ENCODE data around the gene GSS. TPM values are rescaled to one million over a fixed set of nuclear protein-coding genes. Genes with fewer than 3 reads are reported as not detected.
A peak's percentile ranks its signal among the peaks of the same experiment; 100 is the strongest.

GSS gene
- total RNA-seq, 1 donor from 2014 or later: 17.2 TPM

DNA sequence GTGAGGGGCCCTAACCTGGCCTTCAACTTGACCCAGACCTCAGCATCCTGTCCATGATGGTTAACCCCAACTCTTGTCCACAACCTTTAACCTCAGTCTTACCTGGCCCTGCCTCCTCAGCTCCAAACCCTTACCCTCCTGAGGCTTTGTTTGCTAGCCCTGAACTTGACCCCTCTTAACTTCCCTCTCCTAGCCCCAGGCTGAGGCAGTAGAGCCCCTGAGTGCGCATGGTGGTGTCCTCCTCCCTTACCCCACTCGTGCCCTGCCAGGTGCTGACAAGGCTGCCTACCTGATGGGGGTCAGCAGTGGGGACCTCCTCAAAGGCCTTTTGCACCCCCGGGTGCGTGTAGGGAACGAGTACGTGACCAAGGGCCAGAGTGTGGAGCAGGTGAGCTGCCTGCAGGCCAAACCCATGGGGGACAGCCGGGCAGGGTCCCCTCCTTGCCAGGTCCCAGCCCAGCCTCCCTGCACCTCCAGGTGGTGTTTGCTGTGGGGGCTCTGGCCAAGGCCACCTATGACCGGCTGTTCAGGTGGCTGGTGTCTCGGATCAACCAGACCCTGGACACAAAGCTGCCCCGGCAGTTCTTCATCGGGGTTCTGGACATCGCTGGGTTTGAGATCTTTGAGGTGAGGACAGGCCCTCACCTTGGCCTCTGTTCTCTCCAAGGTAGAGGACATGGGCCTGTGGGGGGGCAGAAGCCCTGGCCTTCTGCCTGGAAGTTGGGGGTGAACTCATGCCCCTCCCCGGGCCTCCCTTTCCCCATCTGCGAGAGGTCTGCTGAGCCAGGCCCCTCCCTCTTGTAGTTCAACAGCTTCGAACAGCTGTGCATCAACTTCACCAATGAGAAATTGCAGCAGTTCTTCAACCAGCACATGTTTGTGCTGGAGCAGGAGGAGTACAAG lies 31.9 kb upstream of the GSS start:
- DNase-seq: no peak
- no peaks in the 10 kb centered on the region for H3K9me3 ChIP-seq (replicated peaks)
- H3K27ac ChIP-seq (replicated peaks): peak overlapping the region; percentile 93
- no peaks in the 10 kb centered on the region for H3K27me3 ChIP-seq (ENCODE audit: low read depth)
- H3K4me1 ChIP-seq: peaks cover 95% of the 10 kb centered on the region
- peak overlapping the region; percentile 45 for H3K4me3 ChIP-seq
- TF ChIP-seq, protein P1, sequence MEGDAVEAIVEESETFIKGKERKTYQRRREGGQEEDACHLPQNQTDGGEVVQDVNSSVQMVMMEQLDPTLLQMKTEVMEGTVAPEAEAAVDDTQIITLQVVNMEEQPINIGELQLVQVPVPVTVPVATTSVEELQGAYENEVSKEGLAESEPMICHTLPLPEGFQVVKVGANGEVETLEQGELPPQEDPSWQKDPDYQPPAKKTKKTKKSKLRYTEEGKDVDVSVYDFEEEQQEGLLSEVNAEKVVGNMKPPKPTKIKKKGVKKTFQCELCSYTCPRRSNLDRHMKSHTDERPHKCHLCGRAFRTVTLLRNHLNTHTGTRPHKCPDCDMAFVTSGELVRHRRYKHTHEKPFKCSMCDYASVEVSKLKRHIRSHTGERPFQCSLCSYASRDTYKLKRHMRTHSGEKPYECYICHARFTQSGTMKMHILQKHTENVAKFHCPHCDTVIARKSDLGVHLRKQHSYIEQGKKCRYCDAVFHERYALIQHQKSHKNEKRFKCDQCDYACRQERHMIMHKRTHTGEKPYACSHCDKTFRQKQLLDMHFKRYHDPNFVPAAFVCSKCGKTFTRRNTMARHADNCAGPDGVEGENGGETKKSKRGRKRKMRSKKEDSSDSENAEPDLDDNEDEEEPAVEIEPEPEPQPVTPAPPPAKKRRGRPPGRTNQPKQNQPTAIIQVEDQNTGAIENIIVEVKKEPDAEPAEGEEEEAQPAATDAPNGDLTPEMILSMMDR (IDR thresholded peaks at IDR 0.05; ENCODE audit: borderline replicate concordance): no peak
- intact Hi-C loops (cut with micrococcal nuclease): no loop called here
- H3K36me3 ChIP-seq: peaks cover 47% of the 10 kb centered on the region

- intact Hi-C loops (cut with micrococcal nuclease): no loop called here
- Histone ChIP-seq H3K36me3 (peaks cover 41% of the 10 kb centered on the region), H3K4me1 (peaks cover 97% of the 10 kb centered on the region), H3K27me3 (ENCODE audit: low read depth) (no peaks in the 10 kb centered on the region), H3K9me3 (replicated peaks) (no peaks in the 10 kb centered on the region), H3K27ac (replicated peaks) (peak overlapping the region; percentile 93), H3K4me3 (peak overlapping the region; percentile 45)
- no peak for DNase-seq
- TF ChIP-seq, protein P1 (IDR thresholded peaks at IDR 0.05; ENCODE audit: borderline replicate concordance): no peak
These were observed 31.0 kb upstream of the GSS start for GRCh38 chr20:34986311-34987287.

DNA sequence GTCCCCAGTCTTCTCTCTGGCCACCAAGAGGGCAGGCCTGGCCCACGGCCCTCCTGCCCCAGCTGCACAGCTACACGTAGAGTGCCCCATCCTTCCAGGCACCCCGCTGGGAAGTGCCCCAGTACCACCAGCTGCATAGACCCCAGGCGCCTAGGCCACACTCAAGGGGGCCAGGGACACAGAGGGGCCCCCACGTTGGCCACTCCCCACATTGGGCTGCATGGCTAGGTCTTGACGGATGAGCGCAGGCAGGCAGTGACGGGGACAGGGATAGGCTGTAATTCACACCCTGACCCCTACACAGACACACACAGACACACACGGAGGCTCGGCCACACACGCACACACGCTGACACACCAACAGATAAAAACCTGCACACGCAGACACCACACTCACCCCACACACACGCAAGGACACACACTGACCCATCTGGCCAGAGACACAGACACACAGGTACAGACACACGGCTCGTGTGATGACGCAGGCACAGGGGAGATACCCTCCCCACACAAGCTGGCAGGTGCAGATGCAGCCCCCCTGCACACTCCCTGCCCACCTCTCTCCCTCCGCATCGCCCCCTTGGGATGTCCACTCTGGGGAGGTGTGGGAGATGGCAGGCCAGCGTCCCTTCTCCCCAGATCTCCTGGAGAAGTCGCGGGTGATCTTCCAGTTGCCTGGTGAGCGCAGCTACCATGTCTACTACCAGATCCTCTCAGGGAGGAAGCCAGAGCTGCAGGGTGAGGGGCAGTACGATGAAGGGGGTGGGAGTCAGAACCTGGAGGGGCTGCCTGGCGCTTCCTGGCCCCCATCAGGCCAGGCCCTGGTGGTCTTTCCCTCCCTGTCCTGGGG lies 30.1 kb upstream of the GSS start:
- no peaks in the 10 kb centered on the region for H3K27me3 ChIP-seq (ENCODE audit: low read depth)
- intact Hi-C loops (cut with micrococcal nuclease): no loop called here
- peak; percentile 15 for DNase-seq

GRCh38 chr20:34984756-34985261 lies 29.2 kb upstream of the GSS start:
- TF ChIP-seq, protein P1 (IDR thresholded peaks at IDR 0.05; ENCODE audit: borderline replicate concordance): no peak
- Histone ChIP-seq H3K36me3 (peaks cover 30% of the 10 kb centered on the region), H3K9me3 (replicated peaks) (no peaks in the 10 kb centered on the region), H3K27me3 (ENCODE audit: low read depth) (no peaks in the 10 kb centered on the region), H3K4me1 (peaks cover 91% of the 10 kb centered on the region), H3K4me3 (no peak overlapping the region), H3K27ac (replicated peaks) (peak overlapping the region; percentile 93)
- peak; percentile 48 for DNase-seq
- intact Hi-C loops (cut with micrococcal nuclease): no loop called here

More for the DNA sequence above, 30.1 kb upstream of the GSS start:
- Histone ChIP-seq H3K36me3 (peaks cover 34% of the 10 kb centered on the region), H3K9me3 (replicated peaks) (no peaks in the 10 kb centered on the region), H3K4me3 (peak overlapping the region; percentile 45), H3K27ac (replicated peaks) (peak overlapping the region; percentile 93), H3K4me1 (peaks cover 96% of the 10 kb centered on the region)
- TF ChIP-seq, protein P1 (IDR thresholded peaks at IDR 0.05; ENCODE audit: borderline replicate concordance): no peak
